ENCODE results near the gene ZNF74. TPM values are rescaled to one million over a fixed set of nuclear protein-coding genes. Genes with fewer than 3 reads are reported as not detected.
"Not testable (repeated sequence)": the region's sequence is repeated elsewhere in the genome, so short reads cannot be mapped to it uniquely, and the experiment has no call there.

ZNF74 gene
- total RNA-seq, 1 experiment from 2014 or later: 8.1 TPM

- H4K20me1 ChIP-seq (ENCODE audit: insufficient read depth); H3K27ac ChIP-seq; POLR2A ChIA-PET (ENCODE audit: unreplicated experiment); DNase-seq; H2AFZ ChIP-seq; H3K4me1 ChIP-seq (replicated peaks; ENCODE audit: insufficient read depth); H3K27me3 ChIP-seq (ENCODE audit: insufficient read depth, low read depth); H3K4me3 ChIP-seq; CTCF ChIA-PET; H3F3A ChIP-seq (ENCODE audit: insufficient read depth, low read depth); H3K9me2 ChIP-seq (ENCODE audit: insufficient read depth); H3K9me3 ChIP-seq (ENCODE audit: insufficient read depth, low read depth); H3K36me3 ChIP-seq (ENCODE audit: low read depth); BruUV-seq (replicated peaks); H3K4me2 ChIP-seq; intact Hi-C loops (cut with micrococcal nuclease; ENCODE audit: unreplicated experiment); H3K79me2 ChIP-seq (ENCODE audit: low read depth): not testable (repeated sequence)
Observed at GRCh38 chr22:20356906-20357305, 37.0 kb upstream of the ZNF74 start.

GRCh38 chr22:20357967-20358366, 36.0 kb upstream of the ZNF74 start:
- BruUV-seq (replicated peaks); H3F3A ChIP-seq (ENCODE audit: insufficient read depth, low read depth); DNase-seq; H4K20me1 ChIP-seq (ENCODE audit: insufficient read depth); intact Hi-C loops (cut with micrococcal nuclease; ENCODE audit: unreplicated experiment); H3K36me3 ChIP-seq (ENCODE audit: low read depth); H3K27me3 ChIP-seq (ENCODE audit: insufficient read depth, low read depth); CTCF ChIA-PET; H3K27ac ChIP-seq; H3K4me2 ChIP-seq; H3K9me2 ChIP-seq (ENCODE audit: insufficient read depth); H3K79me2 ChIP-seq (ENCODE audit: low read depth); H3K9me3 ChIP-seq (ENCODE audit: insufficient read depth, low read depth); H3K4me3 ChIP-seq; H2AFZ ChIP-seq; H3K4me1 ChIP-seq (replicated peaks; ENCODE audit: insufficient read depth); POLR2A ChIA-PET (ENCODE audit: unreplicated experiment): not testable (repeated sequence)

GRCh38 chr22:20358503-20359239, 35.3 kb upstream of the ZNF74 start:
- H3K27me3 ChIP-seq (ENCODE audit: insufficient read depth, low read depth); H3K4me3 ChIP-seq; H4K20me1 ChIP-seq (ENCODE audit: insufficient read depth); BruUV-seq (replicated peaks); intact Hi-C loops (cut with micrococcal nuclease; ENCODE audit: unreplicated experiment); H3K36me3 ChIP-seq (ENCODE audit: low read depth); H3K9me2 ChIP-seq (ENCODE audit: insufficient read depth); H3K79me2 ChIP-seq (ENCODE audit: low read depth); H3K4me1 ChIP-seq (replicated peaks; ENCODE audit: insufficient read depth); CTCF ChIA-PET; H3K27ac ChIP-seq; POLR2A ChIA-PET (ENCODE audit: unreplicated experiment); H3K4me2 ChIP-seq; DNase-seq; H3F3A ChIP-seq (ENCODE audit: insufficient read depth, low read depth); H3K9me3 ChIP-seq (ENCODE audit: insufficient read depth, low read depth); H2AFZ ChIP-seq: not testable (repeated sequence)

- POLR2A ChIA-PET (ENCODE audit: unreplicated experiment); intact Hi-C loops (cut with micrococcal nuclease; ENCODE audit: unreplicated experiment); H3K27ac ChIP-seq; H3F3A ChIP-seq (ENCODE audit: insufficient read depth, low read depth); H3K9me3 ChIP-seq (ENCODE audit: insufficient read depth, low read depth); BruUV-seq (replicated peaks); H3K4me3 ChIP-seq; H3K79me2 ChIP-seq (ENCODE audit: low read depth); H3K4me2 ChIP-seq; H4K20me1 ChIP-seq (ENCODE audit: insufficient read depth); H3K36me3 ChIP-seq (ENCODE audit: low read depth); H3K27me3 ChIP-seq (ENCODE audit: insufficient read depth, low read depth); H3K9me2 ChIP-seq (ENCODE audit: insufficient read depth); H2AFZ ChIP-seq; H3K4me1 ChIP-seq (replicated peaks; ENCODE audit: insufficient read depth); DNase-seq; CTCF ChIA-PET: not testable (repeated sequence)
Observed at GRCh38 chr22:20360261-20360660, 33.7 kb upstream of the ZNF74 start.

GRCh38 chr22:20360866-20361751, 32.8 kb upstream of the ZNF74 start:
- not testable (repeated sequence) for BruUV-seq (replicated peaks); H3K4me2 ChIP-seq

GRCh38 chr22:20361752-20362229, 32.2 kb upstream of the ZNF74 start:
- H3K36me3 ChIP-seq (ENCODE audit: low read depth); H3K79me2 ChIP-seq (ENCODE audit: low read depth); H3K27me3 ChIP-seq (ENCODE audit: insufficient read depth, low read depth); H3K9me3 ChIP-seq (ENCODE audit: insufficient read depth, low read depth); H3K4me1 ChIP-seq (replicated peaks; ENCODE audit: insufficient read depth); H4K20me1 ChIP-seq (ENCODE audit: insufficient read depth); POLR2A ChIA-PET (ENCODE audit: unreplicated experiment); intact Hi-C loops (cut with micrococcal nuclease; ENCODE audit: unreplicated experiment); CTCF ChIA-PET; H3K4me2 ChIP-seq; BruUV-seq (replicated peaks); H3K27ac ChIP-seq; H3K9me2 ChIP-seq (ENCODE audit: insufficient read depth); H2AFZ ChIP-seq; H3F3A ChIP-seq (ENCODE audit: insufficient read depth, low read depth); H3K4me3 ChIP-seq; DNase-seq: not testable (repeated sequence)

More at GRCh38 chr22:20360866-20361751, 32.8 kb upstream of the ZNF74 start:
- H3K36me3 ChIP-seq (ENCODE audit: low read depth); CTCF ChIA-PET; H4K20me1 ChIP-seq (ENCODE audit: insufficient read depth); H3K4me3 ChIP-seq; H3K27me3 ChIP-seq (ENCODE audit: insufficient read depth, low read depth); H3K79me2 ChIP-seq (ENCODE audit: low read depth); H3F3A ChIP-seq (ENCODE audit: insufficient read depth, low read depth); H3K9me2 ChIP-seq (ENCODE audit: insufficient read depth); H3K27ac ChIP-seq; intact Hi-C loops (cut with micrococcal nuclease; ENCODE audit: unreplicated experiment); H3K9me3 ChIP-seq (ENCODE audit: insufficient read depth, low read depth); H3K4me1 ChIP-seq (replicated peaks; ENCODE audit: insufficient read depth); DNase-seq; H2AFZ ChIP-seq; POLR2A ChIA-PET (ENCODE audit: unreplicated experiment): not testable (repeated sequence)

GRCh38 chr22:20362403-20362802, 31.5 kb upstream of the ZNF74 start:
- H3K27me3 ChIP-seq (ENCODE audit: insufficient read depth, low read depth); intact Hi-C loops (cut with micrococcal nuclease; ENCODE audit: unreplicated experiment); H2AFZ ChIP-seq; H3F3A ChIP-seq (ENCODE audit: insufficient read depth, low read depth); CTCF ChIA-PET; H3K4me3 ChIP-seq; H3K36me3 ChIP-seq (ENCODE audit: low read depth); H3K9me2 ChIP-seq (ENCODE audit: insufficient read depth); BruUV-seq (replicated peaks); H4K20me1 ChIP-seq (ENCODE audit: insufficient read depth); H3K27ac ChIP-seq; H3K4me1 ChIP-seq (replicated peaks; ENCODE audit: insufficient read depth); H3K79me2 ChIP-seq (ENCODE audit: low read depth); H3K9me3 ChIP-seq (ENCODE audit: insufficient read depth, low read depth); H3K4me2 ChIP-seq; DNase-seq; POLR2A ChIA-PET (ENCODE audit: unreplicated experiment): not testable (repeated sequence)

Data from PC-9 (cell line).